SW480 (cell line): ENCODE data around the gene EHD4.

Experiments used
- DNase-seq: peaks from one replicate; pipeline ENCODE4 v3.0.0-alpha.2; 2016; ENCODE audit warnings: low spot score

The EHD4 gene

DNA sequence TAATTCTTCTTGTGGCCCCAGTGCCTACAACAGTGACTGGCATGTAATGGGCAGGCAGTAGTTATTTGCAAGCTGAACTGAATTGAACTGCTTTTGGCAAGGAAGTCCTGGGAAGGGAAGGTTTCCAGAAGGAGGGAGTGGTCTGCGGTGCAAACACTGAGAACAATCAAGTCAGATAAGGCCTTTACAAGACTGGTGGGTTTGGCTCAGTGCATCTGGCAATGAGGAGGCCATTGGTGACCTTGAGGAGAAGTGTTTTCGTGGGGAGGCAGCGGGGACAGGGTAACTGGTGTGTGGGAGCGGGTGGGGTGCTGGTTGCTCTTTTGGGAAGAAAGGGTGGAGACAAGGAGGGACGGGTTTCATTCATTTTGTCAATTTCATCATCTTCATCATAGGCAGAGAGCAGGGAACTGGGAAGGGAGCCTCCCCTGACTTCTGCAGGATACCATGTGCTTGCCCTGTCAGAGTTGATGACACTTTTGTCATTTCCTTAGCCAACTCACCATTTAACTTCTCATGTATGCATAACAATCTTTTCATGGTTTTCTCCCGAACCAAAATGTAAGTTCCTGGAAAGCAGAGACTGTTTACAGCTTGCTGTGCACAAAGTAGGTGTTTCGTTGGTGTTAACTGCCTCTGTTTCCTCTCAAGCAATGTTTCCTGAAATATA lies 8.4 kb upstream of the EHD4 start:
- DNase-seq: no peak

DNA sequence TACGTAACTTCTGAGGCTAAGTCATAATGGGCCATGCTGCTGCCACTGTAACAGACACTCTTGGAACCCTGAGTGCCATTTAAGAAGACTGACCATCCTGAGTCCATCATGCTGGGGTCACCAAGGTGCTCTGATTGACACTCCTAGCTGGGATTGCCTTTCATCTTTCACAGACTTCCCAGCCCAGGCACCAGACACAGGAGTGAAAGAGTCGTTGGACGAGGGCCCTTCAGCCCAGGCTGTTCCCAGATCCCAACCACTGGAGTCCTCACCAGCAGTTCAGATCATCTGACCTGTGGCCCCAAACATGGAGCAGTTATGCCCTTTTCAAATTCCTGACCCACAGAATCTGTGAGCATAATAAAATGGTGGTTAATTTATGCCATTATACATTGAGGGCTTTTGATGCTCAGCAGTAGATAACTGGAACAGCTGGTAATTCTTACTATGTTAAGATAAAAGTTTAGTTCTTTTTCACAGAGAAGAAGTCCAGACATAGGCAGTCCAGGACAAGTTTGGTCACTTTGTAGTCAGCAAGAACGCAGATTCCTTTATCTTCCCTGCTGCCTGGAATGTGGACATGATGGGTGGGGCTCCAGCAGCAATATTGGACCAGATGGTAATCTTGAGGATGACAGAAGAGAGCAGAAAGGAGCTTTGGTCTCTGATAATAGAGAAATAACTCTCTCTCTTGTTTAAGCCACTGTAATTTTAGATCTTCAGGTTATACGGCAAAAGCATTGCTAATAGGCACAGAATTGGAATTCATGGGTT lies 7.3 kb upstream of the EHD4 start:
- DNase-seq: no peak

- DNase-seq: no peak
Measured at GRCh38 chr15:41978534-41978933, 6.2 kb upstream of the EHD4 start.

- DNase-seq: no peak
Measured at GRCh38 chr15:41977757-41978383, 5.5 kb upstream of the EHD4 start.

DNA sequence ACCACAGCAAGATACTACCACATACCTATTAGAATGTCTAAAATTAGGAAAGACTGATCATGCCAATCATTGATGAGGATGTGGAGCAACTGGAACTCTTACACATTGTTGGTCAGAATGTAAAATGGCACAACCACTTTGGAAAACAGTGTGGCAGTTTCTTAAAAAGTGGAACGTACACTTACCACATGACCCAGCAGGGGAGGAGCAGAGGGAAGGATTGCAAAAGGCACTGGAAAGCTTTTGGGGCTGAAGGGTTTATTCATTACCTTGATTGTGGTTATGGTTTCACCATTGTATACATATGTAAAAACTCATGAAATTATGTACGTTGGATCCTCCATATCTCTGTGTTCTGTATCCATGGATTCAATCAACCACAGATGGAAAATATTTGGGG lies 3.3 kb upstream of the EHD4 start:
- no peak for DNase-seq

DNA sequence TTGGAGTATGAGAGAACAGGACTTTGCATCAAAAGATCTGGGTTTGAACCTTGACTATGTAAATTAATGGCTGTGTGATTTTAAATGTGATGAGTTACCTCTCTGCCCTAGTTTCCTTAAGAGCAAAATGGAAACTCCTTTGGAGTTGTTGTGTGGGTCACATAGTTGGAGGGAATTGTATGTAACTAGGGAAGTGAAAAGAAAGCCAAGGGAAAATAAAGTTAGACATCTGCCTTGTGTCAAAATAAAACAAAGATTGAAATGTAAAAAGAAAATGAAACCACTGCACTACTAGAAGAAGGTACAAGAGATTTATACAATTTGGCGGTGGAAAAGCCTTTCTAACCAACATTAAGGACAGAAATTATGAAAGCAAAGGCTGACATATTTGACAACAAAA lies 1.7 kb upstream of the EHD4 start:
- DNase-seq: no peak

DNA sequence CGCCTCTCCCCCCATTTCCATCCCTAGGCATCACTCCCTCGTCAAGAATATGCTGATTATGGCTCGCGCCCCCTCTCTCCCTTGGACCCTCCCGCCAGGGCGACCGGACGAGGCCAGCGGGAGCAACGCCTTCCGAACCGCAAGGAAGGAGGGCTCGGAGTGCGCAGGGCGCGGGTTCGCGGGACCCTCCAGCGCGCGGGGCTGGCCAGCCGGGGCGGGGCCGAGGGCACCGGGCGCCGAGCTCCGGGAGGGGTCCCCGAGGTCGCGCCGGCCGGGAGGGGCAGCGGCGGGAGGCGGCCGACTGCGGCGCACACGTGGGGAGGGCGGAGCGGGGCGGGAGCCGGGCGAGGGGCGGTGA lies 483 bp downstream of the EHD4 start:
- DNase-seq: no peak

- peak; percentile 74 for DNase-seq
Measured at GRCh38 chr15:41971089-41971894, 1.1 kb downstream of the EHD4 start.

- no peak for DNase-seq
Measured at GRCh38 chr15:41970456-41970855, 1.9 kb downstream of the EHD4 start.

DNA sequence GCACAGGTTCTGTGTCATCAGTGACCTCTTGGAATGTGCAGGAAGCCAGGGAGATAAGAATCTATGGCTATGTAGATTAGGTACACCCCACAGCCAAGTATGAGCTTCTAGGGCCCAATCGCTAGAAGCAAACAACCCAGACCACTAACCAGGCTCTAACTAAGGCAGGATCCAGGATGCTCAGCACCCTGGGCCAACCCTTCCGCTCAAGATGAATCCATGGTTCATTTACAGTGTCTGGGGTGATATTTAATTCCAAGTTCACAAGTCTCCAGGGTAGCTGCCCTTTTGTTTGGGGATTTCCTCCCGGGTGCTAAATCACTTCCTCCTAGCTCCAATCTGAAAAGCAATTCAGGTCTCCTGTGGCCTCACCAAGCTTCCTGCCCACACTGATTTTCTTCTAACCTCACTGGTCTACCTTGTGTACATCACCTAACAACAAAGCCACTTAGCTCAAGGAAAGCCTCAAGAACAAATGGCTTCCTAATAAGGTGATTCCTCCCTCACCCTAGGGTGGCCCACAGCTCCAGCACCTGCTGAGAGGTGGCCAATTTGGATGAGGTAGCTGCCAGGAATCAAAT lies 2.4 kb downstream of the EHD4 start:
- peak; percentile 51 for DNase-seq

- no peak for DNase-seq
Measured at GRCh38 chr15:41968701-41969100, 3.7 kb downstream of the EHD4 start.

GRCh38 chr15:41967506-41968206 lies 4.7 kb downstream of the EHD4 start:
- no peak for DNase-seq

GRCh38 chr15:41966920-41967465 lies 5.4 kb downstream of the EHD4 start:
- DNase-seq: no peak

GRCh38 chr15:41966414-41966812 lies 5.9 kb downstream of the EHD4 start:
- DNase-seq: no peak

GRCh38 chr15:41965441-41966413 lies 6.6 kb downstream of the EHD4 start:
- no peak for DNase-seq

DNA sequence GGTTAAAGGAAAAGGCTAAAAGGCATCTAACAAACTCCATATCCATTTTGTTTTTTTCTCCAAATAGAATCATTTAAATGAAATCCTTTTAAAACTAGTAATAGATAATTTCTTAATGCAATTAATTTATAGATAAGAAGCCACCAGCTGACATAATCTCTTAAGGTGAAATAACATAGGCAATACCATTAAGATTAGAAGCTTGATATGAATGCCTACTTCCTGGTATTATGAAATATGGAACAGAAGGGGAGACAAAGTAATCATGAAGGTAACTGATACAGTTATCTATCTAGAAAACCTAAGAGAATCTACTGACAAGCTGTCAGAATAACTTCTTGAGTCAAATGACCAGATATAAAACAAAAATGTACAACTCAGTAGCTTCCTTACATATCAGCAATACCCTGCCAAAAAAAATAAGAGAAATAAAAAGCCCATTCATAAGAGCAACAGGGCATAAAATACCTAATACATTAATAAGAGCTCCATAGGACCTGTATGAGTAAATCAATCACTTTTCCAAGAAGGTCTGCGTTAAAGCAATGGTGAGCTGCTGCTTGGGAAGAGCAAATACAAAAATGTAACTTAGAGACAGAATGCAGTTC lies 10.7 kb downstream of the EHD4 start:
- no peak for DNase-seq

- peak; percentile 32 for DNase-seq
Measured at GRCh38 chr15:41961001-41961518, 11.3 kb downstream of the EHD4 start.

DNA sequence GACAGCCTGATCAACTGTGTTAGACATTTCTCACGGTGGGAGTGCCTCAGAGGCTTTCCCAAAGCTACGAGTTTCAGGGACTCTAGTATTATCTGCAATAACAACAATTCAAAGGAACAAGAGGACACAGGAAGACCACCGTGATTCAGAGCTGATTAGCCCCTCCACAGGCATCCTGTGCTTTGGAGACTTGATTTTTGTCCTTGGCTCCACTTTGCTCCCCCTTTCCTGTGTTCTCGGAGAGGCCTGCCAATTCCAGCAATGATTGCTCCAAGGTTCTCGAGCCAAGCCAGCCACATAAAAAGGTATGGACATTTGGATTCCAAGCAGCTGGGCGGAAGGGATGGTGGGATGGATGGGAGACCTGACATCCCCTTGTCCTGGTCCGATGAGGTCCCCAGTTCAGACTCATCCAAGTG lies 14.3 kb downstream of the EHD4 start:
- no peak for DNase-seq
